Hindlimb muscle (tissue), 1 donor: ENCODE measurements around the gene RBCK1. TPM values are rescaled to one million over a fixed set of nuclear protein-coding genes. Genes with fewer than 3 reads are reported as not detected.
"Not testable (repeated sequence)": the region's sequence is repeated elsewhere in the genome, so short reads cannot be mapped to it uniquely, and the experiment has no call there.

Source experiments
- DNase-seq: peaks from one replicate; pipeline ENCODE4 v3.0.0-alpha.2; 2013
- polyA plus RNA-seq: library from polyadenylated mRNA; unstranded; fragments of 120-200 nt; gene quantifications from one replicate; pipeline ENCODE4 v1.2.1, GENCODE V29; 2013; ENCODE audit not compliant: insufficient read length

RBCK1 gene
- polyA plus RNA-seq, 1 donor = 55.3 TPM

DNA sequence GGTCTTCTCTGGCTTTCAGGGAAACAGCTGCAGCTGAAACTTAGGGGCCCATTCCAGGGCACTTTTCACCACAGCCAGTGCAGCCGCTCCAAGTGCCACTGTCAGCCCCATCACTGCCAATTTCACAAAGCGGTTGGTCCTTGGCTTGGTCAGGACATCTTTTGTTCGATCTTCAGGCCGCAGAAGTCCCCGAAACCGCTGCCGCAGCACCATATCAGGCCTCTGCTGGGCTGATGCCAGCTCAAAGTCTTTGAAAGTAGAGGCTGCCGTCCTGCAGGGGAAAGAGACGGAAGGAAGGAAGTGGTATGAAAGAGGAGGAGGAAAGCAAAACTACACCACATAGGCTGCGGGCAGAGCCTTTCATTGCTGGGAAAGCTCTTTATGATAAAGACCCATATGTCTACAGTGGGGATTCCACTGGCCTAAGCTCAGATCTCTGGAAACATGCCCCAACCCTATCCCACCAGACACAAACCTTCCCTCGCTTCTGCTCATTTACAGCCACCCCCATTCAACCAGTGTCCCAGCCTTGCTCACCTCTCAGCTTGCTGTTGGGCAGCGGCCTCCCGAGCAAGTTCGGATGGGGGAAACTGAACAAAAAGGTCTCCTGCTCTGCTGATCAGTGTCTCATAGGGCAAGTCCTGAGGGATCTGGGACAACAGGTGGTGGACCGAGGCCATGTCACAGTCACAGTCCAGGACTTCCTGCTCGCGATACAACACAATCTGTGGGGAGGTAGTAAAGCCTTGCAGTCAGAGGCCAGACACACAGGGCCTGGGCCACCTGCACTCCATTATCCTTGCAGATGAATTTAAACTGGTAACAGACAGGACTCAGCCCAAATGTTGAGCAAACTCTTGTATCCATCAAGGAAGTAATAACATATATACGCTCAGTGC, 30.7 kb downstream of the RBCK1 start:
- DNase-seq = no peak

DNA sequence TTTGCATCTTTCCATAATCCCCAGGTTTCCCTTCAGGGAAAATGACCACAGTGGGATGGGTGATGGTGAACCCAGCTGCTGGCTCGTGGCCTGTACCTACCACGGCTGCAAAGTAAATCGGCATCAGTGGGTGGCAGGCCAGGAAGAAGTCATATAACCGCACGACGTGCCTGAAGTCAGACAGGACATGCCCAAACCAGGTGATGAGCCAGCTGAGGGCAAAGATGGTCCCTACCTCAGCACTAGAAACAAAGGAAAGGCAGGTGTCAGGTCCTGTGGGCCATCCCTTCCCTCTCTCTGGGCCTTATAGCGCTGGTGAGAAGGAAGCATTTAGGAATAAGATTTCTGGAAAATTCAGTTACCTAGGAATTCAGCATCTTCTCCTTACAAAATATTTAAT, 32.0 kb downstream of the RBCK1 start:
- no peak for DNase-seq

DNA sequence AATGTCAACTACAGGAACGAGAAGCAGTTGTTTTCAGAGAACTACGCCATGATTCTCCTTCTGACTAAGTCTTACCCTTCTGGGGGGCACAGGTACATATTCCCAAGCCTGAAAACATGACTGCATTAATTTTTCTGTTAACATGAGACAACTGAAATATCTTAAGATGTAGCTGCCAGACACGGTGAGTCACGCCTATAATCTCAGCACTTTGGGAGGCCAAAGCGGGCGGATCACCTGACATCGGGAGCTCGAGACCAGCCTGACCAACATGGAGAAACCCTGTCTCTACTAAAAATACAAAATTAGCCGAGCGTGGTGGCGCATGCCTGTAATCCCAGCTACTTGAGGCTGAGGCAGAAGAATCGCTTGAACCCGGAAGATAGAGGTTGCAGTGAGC, 32.5 kb downstream of the RBCK1 start:
- no peak for DNase-seq

DNA sequence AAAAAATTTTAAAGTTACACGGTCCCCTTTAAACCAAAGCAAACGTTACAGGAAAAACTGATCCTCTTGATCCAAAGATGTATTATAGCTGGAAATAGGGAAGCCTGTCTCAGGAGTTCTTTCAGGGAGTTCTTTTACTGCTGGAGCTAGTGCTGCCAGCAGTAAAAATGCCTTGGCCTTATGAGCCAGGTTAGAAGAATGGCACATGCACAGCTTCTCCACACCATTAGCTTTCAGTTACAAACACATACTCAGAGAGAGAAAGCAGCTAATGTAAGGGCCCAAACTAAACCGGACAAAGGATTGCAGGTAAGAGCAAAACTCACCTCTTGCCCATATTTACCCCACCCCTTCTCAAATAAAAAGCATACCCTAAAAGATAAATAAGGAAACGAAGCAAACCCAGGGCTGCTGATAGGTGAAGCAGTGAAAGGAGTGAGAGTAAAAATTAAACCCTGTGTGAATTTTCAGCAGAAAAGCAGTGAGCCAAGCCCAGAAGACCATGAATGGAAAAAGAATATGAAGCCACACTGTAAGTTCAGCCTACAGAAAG, 35.2 kb downstream of the RBCK1 start:
- DNase-seq = no peak

DNA sequence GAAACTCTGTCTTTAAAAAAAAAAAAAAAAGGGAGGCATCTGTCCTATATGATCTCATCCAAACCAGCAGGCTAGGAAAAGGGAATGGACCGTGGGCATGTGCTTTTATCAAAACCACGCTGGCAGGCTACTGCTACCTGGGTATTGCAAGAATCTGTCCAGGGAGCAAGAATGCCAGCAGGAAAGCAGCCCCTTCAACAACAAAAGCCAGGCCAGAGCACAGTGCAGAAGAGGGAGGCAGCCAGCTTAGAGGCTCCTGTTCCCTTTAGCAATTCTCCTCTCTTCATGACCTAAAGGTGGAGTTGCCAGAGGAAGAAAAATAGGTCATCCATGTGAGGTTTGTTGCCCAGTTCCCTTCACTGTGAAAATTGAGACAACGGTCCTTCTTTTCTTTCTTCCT, 36.0 kb downstream of the RBCK1 start:
- no peak for DNase-seq

DNA sequence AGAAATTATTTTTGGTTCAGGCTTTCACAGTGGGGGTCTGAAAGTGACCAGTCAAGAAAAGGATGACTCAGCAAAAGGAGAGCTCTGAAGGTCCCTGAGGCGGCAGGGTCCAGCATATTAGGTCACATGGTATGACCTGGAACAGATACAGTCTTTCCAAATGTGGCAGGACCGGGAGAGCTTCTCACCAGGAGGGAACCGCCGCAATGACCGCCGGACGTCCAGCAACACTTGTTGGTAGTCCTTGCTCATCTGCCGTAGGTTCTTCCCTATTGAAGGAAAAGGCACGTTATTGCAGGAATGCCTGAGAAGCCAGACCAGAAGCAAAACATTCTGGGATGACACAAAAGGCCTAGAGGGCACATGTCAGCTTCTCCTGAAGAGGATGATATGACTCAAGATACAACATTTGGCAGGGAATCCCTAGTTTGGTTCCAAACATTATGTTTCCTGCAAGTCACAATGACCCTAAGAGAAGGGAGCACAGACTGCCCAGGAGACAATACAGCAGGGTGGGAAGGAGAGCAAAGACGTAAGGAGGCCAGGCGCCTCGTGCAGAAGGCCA, 36.8 kb downstream of the RBCK1 start:
- no peak for DNase-seq

DNA sequence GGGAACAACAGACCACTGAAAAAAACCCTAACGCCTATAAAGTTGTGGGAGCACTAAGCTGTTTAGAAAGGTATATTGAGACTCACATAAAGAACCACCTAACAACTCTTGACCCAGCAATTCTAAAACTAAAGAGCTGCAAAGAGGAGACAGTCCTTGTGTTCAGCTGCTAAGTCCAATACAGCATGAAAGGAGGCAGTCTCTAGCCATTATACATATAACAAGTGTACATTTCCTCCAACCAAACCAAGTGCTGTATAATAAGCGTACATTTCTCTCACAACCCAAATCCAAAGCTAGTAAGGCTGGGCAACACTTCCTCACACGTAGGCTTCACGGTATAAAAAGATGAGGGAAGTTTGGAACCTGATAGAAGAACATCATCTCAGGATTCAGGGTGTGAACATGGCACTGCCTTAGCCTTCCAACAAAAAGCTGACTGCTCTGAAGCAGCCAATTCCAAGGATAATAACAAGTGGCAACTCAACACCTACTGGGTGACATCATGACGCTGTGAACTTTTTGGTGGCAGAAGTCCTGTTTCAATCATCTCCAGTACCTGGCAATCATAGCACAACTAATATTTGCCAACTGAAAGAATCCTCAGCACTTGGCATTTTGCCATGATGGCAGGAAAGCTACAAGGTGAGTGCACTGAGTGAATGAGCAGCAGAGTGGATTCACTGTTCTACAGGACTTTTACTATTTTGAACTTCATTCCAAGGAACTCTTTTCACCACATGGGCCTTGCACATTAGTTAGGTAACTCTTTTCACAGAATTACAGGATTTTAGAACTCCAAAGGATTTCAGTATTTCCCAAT, 37.6 kb downstream of the RBCK1 start:
- DNase-seq = no peak

DNA sequence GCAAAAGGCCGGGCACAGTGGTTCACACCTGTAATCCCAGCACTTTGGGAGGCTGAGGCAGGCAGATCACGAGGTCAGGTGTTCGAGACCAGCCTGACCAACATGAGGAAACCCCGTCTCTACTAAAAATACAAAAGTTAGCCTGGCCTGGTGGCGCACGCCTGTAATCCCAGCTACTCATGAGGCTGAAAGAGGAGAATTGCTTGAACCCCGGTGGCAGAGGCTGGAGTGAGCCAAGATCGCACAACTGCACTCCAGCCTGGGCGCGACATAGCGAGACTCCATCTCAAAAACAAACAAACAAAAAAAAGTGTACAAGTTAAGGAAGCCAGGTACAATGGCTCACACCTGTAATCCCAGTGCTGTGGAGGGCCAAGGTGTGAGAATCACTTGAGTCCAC, 43.9 kb downstream of the RBCK1 start:
- DNase-seq = not testable (repeated sequence)

DNA sequence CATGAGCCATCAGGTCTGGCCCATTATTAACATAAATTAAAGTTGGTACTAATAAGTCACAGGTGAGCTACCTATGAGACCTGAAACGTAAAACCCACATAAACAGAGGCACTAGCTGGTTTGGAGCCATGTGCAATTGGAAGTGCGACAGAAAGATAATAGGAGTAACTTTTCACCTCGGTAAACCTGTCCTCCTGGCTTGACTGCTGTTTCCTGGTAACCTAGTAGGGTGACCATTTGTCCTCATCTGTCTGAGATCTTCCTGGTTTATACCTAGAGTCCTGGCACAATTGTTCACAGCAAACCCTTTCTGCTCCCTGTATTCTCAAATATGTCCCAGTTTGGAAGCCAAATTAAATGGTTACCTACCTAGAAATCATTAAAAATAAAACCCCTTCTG, 46.9 kb downstream of the RBCK1 start:
- no peak for DNase-seq

DNA sequence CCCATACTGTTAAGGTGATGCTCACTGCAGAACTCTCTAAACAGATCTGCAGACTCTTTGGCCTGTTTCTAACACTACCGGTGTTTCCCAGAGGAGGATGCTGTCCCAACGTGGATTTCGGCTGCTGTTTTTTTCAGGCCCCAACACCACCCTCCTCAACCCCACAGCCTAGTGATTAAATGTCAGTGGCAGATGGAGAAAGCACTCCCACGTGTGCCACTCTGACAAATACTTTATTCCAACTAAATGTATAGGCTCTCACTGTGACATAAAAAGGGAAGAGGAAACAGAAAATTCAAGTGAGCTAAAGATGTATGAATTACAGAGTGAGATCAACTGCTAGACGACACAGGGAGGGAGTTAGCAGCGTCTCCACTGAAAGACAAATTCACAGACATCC, 50.7 kb downstream of the RBCK1 start:
- no peak for DNase-seq

DNA sequence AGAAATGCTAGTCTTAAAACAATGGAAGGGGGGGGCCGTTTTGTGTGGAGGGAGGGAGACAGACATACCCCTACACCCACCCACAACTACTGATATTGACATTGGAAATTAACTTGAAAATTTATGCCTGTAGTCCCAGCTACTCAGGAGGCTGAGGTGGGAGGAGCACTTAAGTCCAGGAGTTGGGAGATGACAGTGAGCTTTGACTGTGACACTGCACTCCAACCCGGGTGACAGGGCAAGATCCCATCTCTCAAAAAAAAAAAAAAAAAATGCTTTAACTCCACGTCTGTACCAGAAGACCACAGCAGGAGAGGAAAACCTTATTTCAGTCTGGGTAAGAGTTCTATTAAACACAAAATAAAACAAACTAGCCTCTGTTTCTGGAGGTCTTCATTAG, 52.1 kb downstream of the RBCK1 start:
- DNase-seq = no peak

DNA sequence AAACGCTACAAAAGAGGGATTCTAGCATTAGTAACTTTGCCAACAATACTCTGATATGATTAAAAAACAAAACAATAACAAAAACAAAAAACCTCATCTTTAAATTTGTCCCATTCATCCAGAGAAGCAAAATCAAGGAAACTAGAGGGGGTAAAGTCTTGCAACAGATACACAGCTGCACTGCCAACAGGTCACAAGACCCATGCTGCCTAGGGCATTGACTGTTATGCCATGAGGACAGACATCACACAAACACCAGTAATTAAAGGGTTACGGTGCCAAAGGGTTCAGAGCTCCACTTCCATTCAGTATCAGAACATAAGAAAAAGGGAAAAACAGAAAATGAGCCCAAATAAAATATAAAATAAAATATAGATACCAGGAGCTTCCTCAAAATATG, 52.6 kb downstream of the RBCK1 start:
- DNase-seq = no peak

DNA sequence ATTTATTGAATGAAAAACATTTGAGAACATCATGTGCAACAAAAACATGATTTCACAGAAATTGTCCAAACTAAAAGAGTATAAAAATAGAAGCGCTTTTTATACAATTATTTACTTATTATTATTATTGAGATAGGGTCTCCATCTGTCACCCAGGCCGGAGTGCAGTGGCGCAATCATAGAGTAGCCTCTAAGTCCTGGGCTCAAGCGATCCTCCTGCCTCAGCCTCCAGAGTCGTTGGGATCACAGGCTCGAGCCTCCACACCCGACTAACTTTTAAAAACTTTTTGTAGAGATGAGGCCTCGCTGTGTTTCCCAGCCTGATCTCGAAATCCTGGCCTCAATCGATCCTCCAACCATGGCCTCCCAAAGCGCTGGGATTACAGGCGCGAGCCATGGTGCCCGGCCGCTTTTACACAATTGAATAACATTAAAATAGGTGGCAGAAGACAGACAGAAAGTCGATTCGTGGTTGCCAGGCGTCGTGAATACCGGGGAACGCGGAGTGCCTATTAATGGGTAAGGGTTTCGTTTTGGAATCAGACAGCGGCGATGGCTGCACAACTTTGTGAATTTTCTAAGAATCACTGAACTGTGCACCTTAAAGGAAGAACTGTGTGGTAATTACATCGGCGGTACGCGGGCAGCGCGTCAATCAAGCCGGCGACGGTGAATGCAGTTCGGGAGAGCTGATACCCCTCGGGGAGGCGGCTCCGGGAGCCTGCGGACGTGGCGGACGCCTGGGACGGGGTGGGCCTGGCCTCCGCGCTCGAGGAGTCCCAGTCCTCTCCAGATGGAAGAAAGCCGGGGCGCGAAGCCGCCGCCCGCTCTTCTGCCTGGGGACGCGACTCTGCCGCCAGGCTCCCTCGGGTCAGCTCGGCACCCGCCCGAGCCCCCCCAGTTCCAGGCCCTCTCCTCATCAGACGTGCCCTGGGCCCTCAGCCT, 53.4 kb downstream of the RBCK1 start:
- peak; percentile 53 for DNase-seq

DNA sequence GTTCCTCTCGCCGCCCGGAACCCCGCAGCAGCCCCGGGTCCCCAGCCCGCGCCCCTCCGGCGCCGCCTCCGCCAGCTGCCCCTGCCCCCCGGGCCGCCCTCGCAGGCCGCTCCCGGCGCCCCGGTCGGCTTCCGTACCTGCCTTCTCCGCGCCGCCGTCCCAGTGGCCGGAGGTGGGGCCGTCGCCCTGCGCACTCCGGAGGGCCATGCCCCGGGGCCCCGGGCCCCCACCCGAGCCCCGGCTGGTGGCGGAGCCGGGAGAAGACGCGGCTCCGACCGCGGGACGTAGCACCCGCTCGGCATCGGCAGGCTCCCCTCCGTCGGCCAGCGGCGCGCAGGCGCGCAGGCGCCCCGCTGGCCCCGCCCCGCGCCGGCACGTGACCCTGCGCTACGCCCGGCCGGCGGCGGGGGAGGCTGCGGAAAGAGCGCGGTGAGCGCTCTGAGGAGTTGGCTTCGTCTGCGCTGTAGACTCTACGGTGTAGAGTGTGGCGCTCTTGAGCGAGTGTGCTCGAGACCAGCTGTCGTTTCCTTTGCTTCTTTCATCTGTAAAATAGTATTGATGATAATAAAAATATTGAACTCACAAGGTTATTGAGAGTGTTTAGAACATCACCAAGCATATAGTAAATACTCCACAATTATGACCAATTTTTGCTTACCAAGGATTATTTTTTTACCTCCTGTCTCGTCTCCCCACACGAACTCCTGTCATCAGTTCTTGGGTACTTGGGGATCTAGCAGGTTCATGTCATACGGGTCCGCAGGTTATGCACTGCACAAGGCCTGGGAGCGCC, 54.3 kb downstream of the RBCK1 start, which contains the start of gene TBC1D20:
Gene TBC1D20, minus strand, starts transcription at position 335 of the 793 bp plus-strand sequence. Its CDS starts 128 bp downstream, at position 207.
- peak; percentile 94 for DNase-seq

DNA sequence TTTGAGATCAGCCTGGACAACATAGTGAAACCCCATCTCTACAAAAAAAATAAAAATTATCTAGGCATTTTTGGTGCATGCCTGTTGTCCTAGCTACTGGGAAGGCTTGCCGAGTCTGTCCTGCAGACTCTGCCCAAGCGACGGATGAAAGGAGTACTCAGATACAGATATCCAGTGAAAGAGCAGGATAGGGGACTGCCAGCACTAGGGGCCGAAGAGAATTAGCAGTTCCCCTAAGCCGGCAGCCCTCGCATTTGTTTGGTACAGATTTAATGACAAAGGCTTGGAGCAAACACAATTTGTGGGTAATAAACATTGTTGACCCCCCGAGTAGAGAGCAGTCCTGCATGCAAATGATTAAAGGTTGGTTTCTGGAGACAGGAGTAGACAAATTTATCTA, 59.7 kb downstream of the RBCK1 start:
- DNase-seq = no peak

DNA sequence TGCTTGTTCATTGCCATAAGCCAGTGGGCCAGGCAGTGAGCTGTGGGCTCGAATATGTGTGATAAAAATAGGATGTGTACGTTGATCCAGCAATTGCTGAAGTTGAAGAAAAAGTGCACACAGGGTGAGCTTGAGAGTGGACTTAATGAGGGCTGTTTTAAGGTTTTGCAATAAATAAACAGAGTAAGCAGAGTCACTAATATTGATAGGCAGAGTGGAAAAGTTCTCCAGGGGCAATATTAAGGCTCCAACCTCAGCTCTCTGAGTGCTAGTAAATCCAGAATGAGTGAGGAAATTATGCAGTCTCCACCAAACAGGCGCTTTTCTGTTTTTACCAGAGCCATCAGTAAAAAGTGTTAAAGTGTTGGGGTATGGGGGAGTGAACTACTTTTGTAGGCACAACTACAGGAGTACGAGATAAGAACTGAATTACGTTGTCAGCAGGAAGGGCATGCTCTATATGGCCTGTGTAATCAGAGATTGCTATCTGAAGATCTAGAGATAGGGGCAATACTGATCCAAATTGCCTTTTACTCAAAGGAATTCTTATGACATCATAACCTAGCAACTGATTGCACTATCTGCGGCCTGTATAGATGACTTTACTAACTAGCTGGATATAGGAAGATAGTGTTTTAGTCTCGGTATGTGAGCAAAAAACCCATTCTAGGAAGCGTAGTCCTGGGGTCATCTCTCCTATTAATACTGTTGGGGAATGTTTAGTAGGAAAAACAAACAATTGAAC, 61.8 kb downstream of the RBCK1 start:
- no peak for DNase-seq

DNA sequence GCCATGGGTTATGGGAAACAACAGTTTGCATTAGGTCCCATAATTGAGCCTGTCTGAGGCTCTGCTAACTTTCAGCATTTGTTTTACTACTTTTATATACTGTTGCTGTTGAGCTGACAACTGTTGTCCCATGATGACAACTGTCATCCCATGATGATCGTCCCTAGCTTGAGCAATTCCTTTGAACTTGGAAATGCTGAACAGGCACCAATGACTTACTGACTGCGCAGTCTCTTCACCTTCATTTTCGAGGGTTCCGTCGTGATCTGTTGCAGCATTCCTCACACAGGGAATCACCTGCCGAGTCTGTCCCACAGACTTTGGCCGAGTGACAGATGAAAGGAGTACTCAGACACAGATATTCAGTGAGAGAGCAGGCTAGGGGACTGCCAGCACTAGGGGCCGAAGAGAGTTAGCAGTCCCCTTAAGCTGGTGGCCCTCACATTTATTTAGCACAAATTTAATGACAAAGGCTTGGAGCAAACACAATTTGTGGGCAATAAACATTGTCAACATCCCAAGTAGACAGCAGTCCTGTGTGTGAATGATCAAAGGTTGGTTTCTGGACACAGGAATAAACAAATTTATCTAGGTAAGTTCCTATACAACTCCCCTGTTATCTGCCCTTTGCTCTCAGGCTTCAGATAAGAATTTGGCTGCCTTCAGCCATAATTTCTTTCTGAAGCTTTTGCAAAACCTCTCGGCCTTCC, 64.2 kb downstream of the RBCK1 start:
- DNase-seq = no peak

DNA sequence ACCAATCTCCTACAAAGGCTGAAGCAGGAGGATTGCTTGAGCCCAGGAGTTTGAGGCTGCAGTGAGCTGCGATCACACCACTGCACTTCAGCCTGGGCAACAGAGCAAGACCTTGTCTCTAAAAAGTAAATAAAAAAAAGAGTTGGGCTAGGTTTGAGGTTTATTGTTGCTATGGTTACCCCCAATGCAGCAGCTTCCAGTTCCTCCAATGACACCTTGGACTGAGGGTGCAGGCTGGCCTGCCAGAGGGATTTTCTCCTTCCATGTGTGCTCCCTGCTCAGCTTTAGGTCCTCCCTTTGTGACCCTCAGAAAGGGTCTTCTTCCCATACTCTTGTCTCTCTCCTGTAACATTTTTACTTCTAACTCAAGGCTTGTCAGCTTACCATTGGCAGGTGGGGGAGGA, 64.8 kb downstream of the RBCK1 start:
- no peak for DNase-seq

DNA sequence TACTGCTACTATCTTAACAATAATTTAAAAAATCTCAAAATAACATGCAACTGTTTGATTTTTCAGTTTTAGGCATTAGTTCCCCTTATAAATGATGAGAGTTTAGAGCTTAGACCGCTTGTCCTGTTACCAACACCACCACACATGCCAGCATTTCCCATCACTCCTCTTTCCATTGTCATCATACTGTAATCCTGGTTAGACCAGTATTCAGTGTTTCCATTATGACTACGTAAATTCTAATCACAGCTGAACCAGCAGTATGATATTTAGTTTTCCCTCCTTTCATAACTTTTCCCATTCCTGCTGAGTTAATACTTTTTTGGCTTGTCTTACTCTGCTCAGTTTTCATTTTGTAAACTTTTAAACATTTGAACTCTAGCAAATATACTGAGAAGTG, 66.5 kb downstream of the RBCK1 start:
- DNase-seq = peak; percentile 22
